ENCODE results near the gene KCNH1. TPM values are rescaled to one million over a fixed set of nuclear protein-coding genes. Genes with fewer than 3 reads are reported as not detected.

KCNH1 gene
- total and polyA plus RNA-seq, 2 experiments from 2014 or later, result 0.03 to 0.17 TPM

- Histone ChIP-seq H3K79me2 (no peaks in the 10 kb centered on the region), H3K4me1 (ENCODE audit: insufficient read depth) (no peaks in the 10 kb centered on the region), H3K9me2 (replicated peaks; ENCODE audit: insufficient read depth) (no peaks in the 10 kb centered on the region), H4K20me1 (ENCODE audit: insufficient read depth, poor library complexity, severe bottlenecking) (no peaks in the 10 kb centered on the region), H3K27ac (no peak overlapping the region), H3K9me3 (ENCODE audit: low read depth) (no peaks in the 10 kb centered on the region), H2AFZ (no peak overlapping the region), H3K36me3 (replicated peaks; ENCODE audit: insufficient read depth, low read depth) (no peaks in the 10 kb centered on the region), H3K27me3 (no peaks in the 10 kb centered on the region), H3K4me3 (no peak overlapping the region), H3K4me2 (no peak overlapping the region)
- DNase-seq (ENCODE audit: low spot score), result no peak
- 100% methylated on average over 1 of the region's 1 CpG for WGBS (ENCODE audit: low lambda C conversion rate, missing lambda C conversion rate)
- TF ChIP-seq, protein P1, sequence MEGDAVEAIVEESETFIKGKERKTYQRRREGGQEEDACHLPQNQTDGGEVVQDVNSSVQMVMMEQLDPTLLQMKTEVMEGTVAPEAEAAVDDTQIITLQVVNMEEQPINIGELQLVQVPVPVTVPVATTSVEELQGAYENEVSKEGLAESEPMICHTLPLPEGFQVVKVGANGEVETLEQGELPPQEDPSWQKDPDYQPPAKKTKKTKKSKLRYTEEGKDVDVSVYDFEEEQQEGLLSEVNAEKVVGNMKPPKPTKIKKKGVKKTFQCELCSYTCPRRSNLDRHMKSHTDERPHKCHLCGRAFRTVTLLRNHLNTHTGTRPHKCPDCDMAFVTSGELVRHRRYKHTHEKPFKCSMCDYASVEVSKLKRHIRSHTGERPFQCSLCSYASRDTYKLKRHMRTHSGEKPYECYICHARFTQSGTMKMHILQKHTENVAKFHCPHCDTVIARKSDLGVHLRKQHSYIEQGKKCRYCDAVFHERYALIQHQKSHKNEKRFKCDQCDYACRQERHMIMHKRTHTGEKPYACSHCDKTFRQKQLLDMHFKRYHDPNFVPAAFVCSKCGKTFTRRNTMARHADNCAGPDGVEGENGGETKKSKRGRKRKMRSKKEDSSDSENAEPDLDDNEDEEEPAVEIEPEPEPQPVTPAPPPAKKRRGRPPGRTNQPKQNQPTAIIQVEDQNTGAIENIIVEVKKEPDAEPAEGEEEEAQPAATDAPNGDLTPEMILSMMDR (IDR thresholded peaks at IDR 0.05; ENCODE audit: poor library complexity), result no peak
- TF ChIP-seq EZH2 (IDR thresholded peaks at IDR 0.05; ENCODE audit: borderline replicate concordance), result no peak
- no peak for TF ChIP-seq EZH2phosphoT487 (IDR thresholded peaks at IDR 0.05; ENCODE audit: low read depth, severe bottlenecking, unreplicated experiment)
Measured at GRCh38 chr1:210786546-210786945, 347.4 kb downstream of the KCNH1 start.

GRCh38 chr1:210783925-210784324 is 350.0 kb downstream of the KCNH1 start:
- no peaks in the 10 kb centered on the region for H3K36me3 ChIP-seq (replicated peaks; ENCODE audit: insufficient read depth, low read depth)
- H3K9me3 ChIP-seq (ENCODE audit: low read depth), result no peaks in the 10 kb centered on the region
- no peak overlapping the region for H3K27ac ChIP-seq
- H4K20me1 ChIP-seq (ENCODE audit: insufficient read depth, poor library complexity, severe bottlenecking), result no peaks in the 10 kb centered on the region
- no peak overlapping the region for H3K4me2 ChIP-seq
- no peak for DNase-seq (ENCODE audit: low spot score)
- H2AFZ ChIP-seq, result no peak overlapping the region
- H3K79me2 ChIP-seq, result no peaks in the 10 kb centered on the region
- H3K9me2 ChIP-seq (replicated peaks; ENCODE audit: insufficient read depth), result no peaks in the 10 kb centered on the region
- 85% methylated on average over 1 of the region's 1 CpG for WGBS (ENCODE audit: low lambda C conversion rate, missing lambda C conversion rate)
- no peak for TF ChIP-seq EZH2 (IDR thresholded peaks at IDR 0.05; ENCODE audit: borderline replicate concordance)
- TF ChIP-seq, protein P1 (IDR thresholded peaks at IDR 0.05; ENCODE audit: poor library complexity), result no peak
- no peak for TF ChIP-seq EZH2phosphoT487 (IDR thresholded peaks at IDR 0.05; ENCODE audit: low read depth, severe bottlenecking, unreplicated experiment)
- H3K4me3 ChIP-seq, result no peak overlapping the region
- H3K4me1 ChIP-seq (ENCODE audit: insufficient read depth), result no peaks in the 10 kb centered on the region
- no peaks in the 10 kb centered on the region for H3K27me3 ChIP-seq

GRCh38 chr1:210781652-210782051 is 352.3 kb downstream of the KCNH1 start:
- Histone ChIP-seq H3K4me2 (no peak overlapping the region), H3K27ac (no peak overlapping the region), H3K36me3 (replicated peaks; ENCODE audit: insufficient read depth, low read depth) (no peaks in the 10 kb centered on the region), H4K20me1 (ENCODE audit: insufficient read depth, poor library complexity, severe bottlenecking) (no peaks in the 10 kb centered on the region), H3K27me3 (no peaks in the 10 kb centered on the region), H3K4me1 (ENCODE audit: insufficient read depth) (no peaks in the 10 kb centered on the region), H2AFZ (no peak overlapping the region), H3K79me2 (no peaks in the 10 kb centered on the region), H3K9me2 (replicated peaks; ENCODE audit: insufficient read depth) (no peaks in the 10 kb centered on the region), H3K9me3 (ENCODE audit: low read depth) (no peaks in the 10 kb centered on the region), H3K4me3 (no peak overlapping the region)
- DNase-seq (ENCODE audit: low spot score), result no peak
- TF ChIP-seq EZH2 (IDR thresholded peaks at IDR 0.05; ENCODE audit: borderline replicate concordance) (no peak), EZH2phosphoT487 (IDR thresholded peaks at IDR 0.05; ENCODE audit: low read depth, severe bottlenecking, unreplicated experiment) (no peak)
- TF ChIP-seq, protein P1 (IDR thresholded peaks at IDR 0.05; ENCODE audit: poor library complexity), result no peak
- 84% methylated on average over 5 of the region's 5 CpGs for WGBS (ENCODE audit: low lambda C conversion rate, missing lambda C conversion rate)

DNA sequence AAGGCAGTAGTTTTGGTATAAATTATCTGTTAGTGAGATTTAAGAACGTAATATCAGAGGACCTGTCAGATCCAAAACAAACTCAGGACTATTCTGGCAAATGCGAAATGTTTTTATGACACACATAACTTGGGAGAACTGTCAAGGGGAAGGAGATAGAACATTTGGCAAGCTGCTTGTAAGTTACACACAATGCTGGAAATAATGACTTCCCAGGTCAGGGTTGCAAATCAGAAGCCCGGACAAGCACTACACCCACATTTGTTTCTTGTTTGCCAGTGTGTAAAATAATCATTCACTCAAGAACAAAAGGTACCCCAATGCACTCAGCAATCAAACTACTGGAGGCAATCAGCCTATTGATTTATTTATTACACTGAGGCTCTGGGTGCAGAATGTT is 354.7 kb downstream of the KCNH1 start:
- no peak for DNase-seq (ENCODE audit: low spot score)
- Histone ChIP-seq H3K79me2 (no peaks in the 10 kb centered on the region), H3K27me3 (no peaks in the 10 kb centered on the region), H4K20me1 (ENCODE audit: insufficient read depth, poor library complexity, severe bottlenecking) (no peaks in the 10 kb centered on the region), H3K27ac (no peak overlapping the region), H3K9me2 (replicated peaks; ENCODE audit: insufficient read depth) (no peaks in the 10 kb centered on the region), H3K4me2 (no peak overlapping the region), H3K4me1 (ENCODE audit: insufficient read depth) (no peaks in the 10 kb centered on the region), H2AFZ (no peak overlapping the region), H3K36me3 (replicated peaks; ENCODE audit: insufficient read depth, low read depth) (no peaks in the 10 kb centered on the region), H3K9me3 (ENCODE audit: low read depth) (no peaks in the 10 kb centered on the region), H3K4me3 (no peak overlapping the region)
- TF ChIP-seq, protein P1 (IDR thresholded peaks at IDR 0.05; ENCODE audit: poor library complexity), result no peak
- TF ChIP-seq EZH2phosphoT487 (IDR thresholded peaks at IDR 0.05; ENCODE audit: low read depth, severe bottlenecking, unreplicated experiment), result no peak
- no peak for TF ChIP-seq EZH2 (IDR thresholded peaks at IDR 0.05; ENCODE audit: borderline replicate concordance)
- WGBS (ENCODE audit: low lambda C conversion rate, missing lambda C conversion rate), result 69% methylated on average over 3 of the region's 3 CpGs
